Measurements from ENCODE around the gene LRRC38.

Gene LRRC38

GRCh38 chr1:13495186-13495585 lies 18.6 kb downstream of the LRRC38 start:
- Histone ChIP-seq H2AK5ac (ENCODE audit: low read length) (no peak overlapping the region), H2BK12ac (ENCODE audit: low read length) (no peak overlapping the region), H3K9ac (ENCODE audit: low read length) (no peak overlapping the region), H3K4ac (ENCODE audit: low read depth, low read length) (no peak overlapping the region), H3K4me2 (ENCODE audit: low read length) (no peak overlapping the region), H3K23ac (ENCODE audit: low read length) (no peak overlapping the region), H4K12ac (ENCODE audit: low read depth, low read length) (no peak overlapping the region), H3K9me3 (ENCODE audit: insufficient read depth, low read depth, low read length) (no peaks in the 10 kb centered on the region), H2BK120ac (ENCODE audit: insufficient read depth, low read length, poor library complexity) (no peak overlapping the region), H3K18ac (ENCODE audit: low read length) (no peak overlapping the region), H3K4me3 (ENCODE audit: low read depth, low read length) (no peak overlapping the region), H3K27me3 (ENCODE audit: insufficient read depth, low read length) (no peaks in the 10 kb centered on the region), H3K36me3 (ENCODE audit: control insufficient read depth in 1 of 2, insufficient read depth in 2 of 2, low read length in 2 of 2) (no peaks in the 10 kb centered on the region), H3K14ac (ENCODE audit: low read length) (no peak overlapping the region), H3K27ac (ENCODE audit: low read depth, low read length) (no peak overlapping the region), H2BK5ac (ENCODE audit: low read depth, low read length, poor library complexity) (no peak overlapping the region), H4K8ac (ENCODE audit: low read depth, low read length) (no peak overlapping the region), H3K79me2 (ENCODE audit: control insufficient read depth, insufficient read depth, low read length, poor library complexity) (no peaks in the 10 kb centered on the region), H4K91ac (ENCODE audit: low read depth, low read length) (no peak overlapping the region), H3K79me1 (ENCODE audit: low read length) (no peaks in the 10 kb centered on the region), H2AFZ (ENCODE audit: insufficient read depth, low read length, poor library complexity) (no peak overlapping the region), H3K4me1 (ENCODE audit: control insufficient read depth in 1 of 2, insufficient read depth in 2 of 2, low read length in 2 of 2) (no peaks in the 10 kb centered on the region)
- no CpG with 5 or more reads among the region's 7 CpGs for WGBS (ENCODE audit: extremely low coverage, insufficient coverage, insufficient read length)
- no peak for DNase-seq

DNA sequence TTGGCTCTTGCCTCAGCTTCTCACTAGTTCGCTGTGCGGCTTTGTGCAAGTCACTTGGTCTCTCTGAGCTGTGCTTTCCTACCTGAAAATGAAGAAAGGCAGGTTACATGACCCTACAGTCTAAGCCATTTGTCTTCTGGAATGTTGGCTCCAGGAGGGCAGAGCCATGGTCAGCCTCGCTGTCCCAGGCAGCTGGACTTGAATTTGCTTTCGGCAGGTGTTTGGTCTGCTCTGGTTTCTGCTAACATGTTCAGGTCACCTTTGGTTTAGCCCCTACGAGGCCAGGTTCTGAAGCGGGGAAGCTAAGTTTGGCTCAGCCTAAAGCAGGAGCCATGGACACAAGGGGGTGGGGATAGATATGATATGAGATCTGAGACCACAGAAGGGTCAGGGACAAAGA lies 19.1 kb downstream of the LRRC38 start:
- Histone ChIP-seq H2BK12ac (ENCODE audit: low read length) (no peak overlapping the region), H3K36me3 (ENCODE audit: control insufficient read depth in 1 of 2, insufficient read depth in 2 of 2, low read length in 2 of 2) (no peaks in the 10 kb centered on the region), H3K18ac (ENCODE audit: low read length) (no peak overlapping the region), H4K91ac (ENCODE audit: low read depth, low read length) (no peak overlapping the region), H2AFZ (ENCODE audit: insufficient read depth, low read length, poor library complexity) (no peak overlapping the region), H4K12ac (ENCODE audit: low read depth, low read length) (no peak overlapping the region), H3K9ac (ENCODE audit: low read length) (no peak overlapping the region), H2BK120ac (ENCODE audit: insufficient read depth, low read length, poor library complexity) (no peak overlapping the region), H3K79me1 (ENCODE audit: low read length) (no peaks in the 10 kb centered on the region), H4K8ac (ENCODE audit: low read depth, low read length) (no peak overlapping the region), H3K14ac (ENCODE audit: low read length) (no peak overlapping the region), H3K27me3 (ENCODE audit: insufficient read depth, low read length) (no peaks in the 10 kb centered on the region), H3K79me2 (ENCODE audit: control insufficient read depth, insufficient read depth, low read length, poor library complexity) (no peaks in the 10 kb centered on the region), H3K23ac (ENCODE audit: low read length) (no peak overlapping the region), H3K4ac (ENCODE audit: low read depth, low read length) (no peak overlapping the region), H2AK5ac (ENCODE audit: low read length) (no peak overlapping the region), H3K9me3 (ENCODE audit: insufficient read depth, low read depth, low read length) (no peaks in the 10 kb centered on the region), H3K27ac (ENCODE audit: low read depth, low read length) (no peak overlapping the region), H3K4me3 (ENCODE audit: low read depth, low read length) (no peak overlapping the region), H3K4me2 (ENCODE audit: low read length) (no peak overlapping the region), H3K4me1 (ENCODE audit: control insufficient read depth in 1 of 2, insufficient read depth in 2 of 2, low read length in 2 of 2) (no peaks in the 10 kb centered on the region), H2BK5ac (ENCODE audit: low read depth, low read length, poor library complexity) (no peak overlapping the region)
- WGBS (ENCODE audit: extremely low coverage, insufficient coverage, insufficient read length), result no CpG with 5 or more reads among the region's 6 CpGs
- no peak for DNase-seq

GRCh38 chr1:13494025-13494424 lies 19.8 kb downstream of the LRRC38 start:
- Histone ChIP-seq H2BK120ac (ENCODE audit: insufficient read depth, low read length, poor library complexity) (no peak overlapping the region), H3K4ac (ENCODE audit: low read depth, low read length) (no peak overlapping the region)

DNA sequence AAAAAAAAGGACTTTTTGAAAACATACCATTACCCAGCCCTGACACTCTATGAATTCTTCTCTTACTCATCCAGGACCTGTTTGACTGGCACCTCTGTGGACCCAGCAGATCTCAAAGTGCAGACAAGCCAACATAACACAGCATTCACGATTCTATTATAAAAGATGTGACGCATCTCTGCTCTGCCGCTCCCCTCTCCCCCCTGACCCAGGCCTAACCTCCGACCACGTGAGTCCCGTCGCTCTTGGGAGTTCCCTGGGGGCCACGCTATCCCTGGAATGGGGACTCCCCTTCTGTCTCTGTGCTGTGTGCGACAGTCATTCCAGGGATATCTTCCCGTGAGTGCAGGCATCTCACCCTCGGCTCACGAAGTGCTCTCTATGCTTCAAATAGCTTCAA lies 21.1 kb downstream of the LRRC38 start:
- Histone ChIP-seq H3K9me3 (ENCODE audit: insufficient read depth, low read depth, low read length) (no peaks in the 10 kb centered on the region), H2AK5ac (ENCODE audit: low read length) (no peak overlapping the region), H3K79me1 (ENCODE audit: low read length) (no peaks in the 10 kb centered on the region), H3K23ac (ENCODE audit: low read length) (no peak overlapping the region), H2BK12ac (ENCODE audit: low read length) (no peak overlapping the region), H3K36me3 (ENCODE audit: control insufficient read depth in 1 of 2, insufficient read depth in 2 of 2, low read length in 2 of 2) (no peaks in the 10 kb centered on the region), H3K14ac (ENCODE audit: low read length) (no peak overlapping the region), H4K91ac (ENCODE audit: low read depth, low read length) (no peak overlapping the region), H3K27ac (ENCODE audit: low read depth, low read length) (no peak overlapping the region), H4K8ac (ENCODE audit: low read depth, low read length) (no peak overlapping the region), H2AFZ (ENCODE audit: insufficient read depth, low read length, poor library complexity) (no peak overlapping the region), H3K4me1 (ENCODE audit: control insufficient read depth in 1 of 2, insufficient read depth in 2 of 2, low read length in 2 of 2) (no peaks in the 10 kb centered on the region), H4K12ac (ENCODE audit: low read depth, low read length) (no peak overlapping the region), H3K27me3 (ENCODE audit: insufficient read depth, low read length) (no peaks in the 10 kb centered on the region), H3K4me2 (ENCODE audit: low read length) (no peak overlapping the region), H3K4me3 (ENCODE audit: low read depth, low read length) (no peak overlapping the region), H2BK120ac (ENCODE audit: insufficient read depth, low read length, poor library complexity) (no peak overlapping the region), H3K4ac (ENCODE audit: low read depth, low read length) (no peak overlapping the region), H3K79me2 (ENCODE audit: control insufficient read depth, insufficient read depth, low read length, poor library complexity) (no peaks in the 10 kb centered on the region), H3K9ac (ENCODE audit: low read length) (no peak overlapping the region), H3K18ac (ENCODE audit: low read length) (no peak overlapping the region), H2BK5ac (ENCODE audit: low read depth, low read length, poor library complexity) (no peak overlapping the region)
- no CpG with 5 or more reads among the region's 12 CpGs for WGBS (ENCODE audit: extremely low coverage, insufficient coverage, insufficient read length)
- DNase-seq, result peak in 1 of 2 donors; percentile 20

More at GRCh38 chr1:13494025-13494424, 19.8 kb downstream of the LRRC38 start:
- Histone ChIP-seq H4K12ac (ENCODE audit: low read depth, low read length) (no peak overlapping the region), H3K27ac (ENCODE audit: low read depth, low read length) (no peak overlapping the region), H3K9me3 (ENCODE audit: insufficient read depth, low read depth, low read length) (no peaks in the 10 kb centered on the region), H2AK5ac (ENCODE audit: low read length) (no peak overlapping the region), H2BK5ac (ENCODE audit: low read depth, low read length, poor library complexity) (no peak overlapping the region), H3K4me1 (ENCODE audit: control insufficient read depth in 1 of 2, insufficient read depth in 2 of 2, low read length in 2 of 2) (no peaks in the 10 kb centered on the region), H4K91ac (ENCODE audit: low read depth, low read length) (no peak overlapping the region), H3K4me2 (ENCODE audit: low read length) (no peak overlapping the region), H2BK12ac (ENCODE audit: low read length) (no peak overlapping the region), H3K14ac (ENCODE audit: low read length) (no peak overlapping the region), H2AFZ (ENCODE audit: insufficient read depth, low read length, poor library complexity) (no peak overlapping the region), H3K27me3 (ENCODE audit: insufficient read depth, low read length) (no peaks in the 10 kb centered on the region), H3K79me1 (ENCODE audit: low read length) (no peaks in the 10 kb centered on the region), H3K23ac (ENCODE audit: low read length) (no peak overlapping the region), H3K9ac (ENCODE audit: low read length) (no peak overlapping the region), H3K18ac (ENCODE audit: low read length) (no peak overlapping the region), H3K36me3 (ENCODE audit: control insufficient read depth in 1 of 2, insufficient read depth in 2 of 2, low read length in 2 of 2) (no peaks in the 10 kb centered on the region), H3K4me3 (ENCODE audit: low read depth, low read length) (no peak overlapping the region), H4K8ac (ENCODE audit: low read depth, low read length) (no peak overlapping the region), H3K79me2 (ENCODE audit: control insufficient read depth, insufficient read depth, low read length, poor library complexity) (no peaks in the 10 kb centered on the region)
- WGBS (ENCODE audit: extremely low coverage, insufficient coverage, insufficient read length), result no CpG with 5 or more reads among the region's 5 CpGs
- peak; percentile 27 to 29 for DNase-seq
